ENCODE measurements around the gene CALCR.

CALCR gene

GRCh38 chr7:93579431-93579830, 4.9 kb upstream of the CALCR start:
- Histone ChIP-seq H3K9me3 (replicated peaks in 1 of 11) (peaks cover 0 to 7% (median 0%) of the 10 kb centered on the region in 11 experiments; a peak in 8 of 22 replicates), H3K4me3 (no peak overlapping the region), H3K27me3 (no peaks in the 10 kb centered on the region), H3K9ac (no peak overlapping the region), H3K36me3 (no peaks in the 10 kb centered on the region), H3K27ac (no peak overlapping the region), H4K20me1 (no peaks in the 10 kb centered on the region), H3K4me2 (no peak overlapping the region), H3K4me1 (peaks cover 0 to 11% (median 0%) of the 10 kb centered on the region in 10 experiments; a peak in 3 of 20 replicates)
- no peak for TF ChIP-seq Cebpa-rat (IDR thresholded peaks at IDR 0.05)

- Histone ChIP-seq H3K4me1 (peaks cover 0 to 11% (median 0%) of the 10 kb centered on the region in 10 experiments; a peak in 3 of 20 replicates), H3K9me3 (replicated peaks in 1 of 11) (peaks cover 0 to 9% (median 4%) of the 10 kb centered on the region in 11 experiments; a peak in 8 of 22 replicates), H3K27me3 (no peaks in the 10 kb centered on the region), H3K4me3 (no peak overlapping the region), H3K27ac (no peak overlapping the region), H3K36me3 (no peaks in the 10 kb centered on the region), H4K20me1 (no peaks in the 10 kb centered on the region), H3K4me2 (no peak overlapping the region), H3K9ac (no peak overlapping the region)
- TF ChIP-seq Cebpa-rat (IDR thresholded peaks at IDR 0.05), result no peak
Observed at GRCh38 chr7:93578762-93579161, 4.2 kb upstream of the CALCR start.

- Histone ChIP-seq H3K36me3 (no peaks in the 10 kb centered on the region), H3K4me2 (no peak overlapping the region), H3K4me1 (peaks cover 0 to under 1% (median 0%) of the 10 kb centered on the region in 10 experiments; a peak in 1 of 20 replicates), H3K27ac (no peak overlapping the region), H4K20me1 (no peaks in the 10 kb centered on the region), H3K27me3 (no peaks in the 10 kb centered on the region), H3K4me3 (no peak overlapping the region), H3K9ac (no peak overlapping the region), H3K9me3 (replicated peaks in 1 of 11) (peaks cover 0 to 9% (median 4%) of the 10 kb centered on the region in 11 experiments; a peak in 8 of 22 replicates)
- no peak for TF ChIP-seq Cebpa-rat (IDR thresholded peaks at IDR 0.05)
Observed at GRCh38 chr7:93575555-93576399, 1.3 kb upstream of the CALCR start.

- H3K4me1 ChIP-seq, result no peaks in the 10 kb centered on the region
- no peak overlapping the region for H3K27ac ChIP-seq
- no peaks in the 10 kb centered on the region for H3K36me3 ChIP-seq
- H4K20me1 ChIP-seq, result no peaks in the 10 kb centered on the region
- no peak overlapping the region for H3K9ac ChIP-seq
- H3K4me3 ChIP-seq, result no peak overlapping the region
- H3K27me3 ChIP-seq, result no peaks in the 10 kb centered on the region
- no peak for TF ChIP-seq Cebpa-rat (IDR thresholded peaks at IDR 0.05)
- no peak overlapping the region for H3K4me2 ChIP-seq
- peaks cover 0 to 9% (median 4%) of the 10 kb centered on the region in 11 experiments; a peak in 8 of 22 replicates for H3K9me3 ChIP-seq (replicated peaks in 1 of 11)
Observed at GRCh38 chr7:93574269-93574645, 267 bp downstream of the CALCR start.

- no peak overlapping the region for H3K27ac ChIP-seq
- TF ChIP-seq Cebpa-rat (IDR thresholded peaks at IDR 0.05), result no peak
Observed at GRCh38 chr7:93569189-93569588, 5.3 kb downstream of the CALCR start.

GRCh38 chr7:93566876-93567275, 7.6 kb downstream of the CALCR start:
- Histone ChIP-seq H3K9me3 (replicated peaks in 1 of 11) (no peaks in the 10 kb centered on the region), H3K9ac (no peak overlapping the region), H3K27ac (no peak overlapping the region), H4K20me1 (no peaks in the 10 kb centered on the region), H3K36me3 (no peaks in the 10 kb centered on the region), H3K4me1 (peaks cover 0 to 8% (median 0%) of the 10 kb centered on the region in 10 experiments; a peak in 1 of 20 replicates), H3K27me3 (no peaks in the 10 kb centered on the region), H3K4me3 (no peak overlapping the region), H3K4me2 (no peak overlapping the region)
- no peak for TF ChIP-seq Cebpa-rat (IDR thresholded peaks at IDR 0.05)

More at GRCh38 chr7:93569189-93569588, 5.3 kb downstream of the CALCR start:
- H3K4me1 ChIP-seq, result no peaks in the 10 kb centered on the region
- H3K4me2 ChIP-seq, result no peak overlapping the region
- H3K36me3 ChIP-seq, result no peaks in the 10 kb centered on the region
- no peak overlapping the region for H3K4me3 ChIP-seq
- H4K20me1 ChIP-seq, result no peaks in the 10 kb centered on the region
- H3K9ac ChIP-seq, result no peak overlapping the region
- H3K27me3 ChIP-seq, result no peaks in the 10 kb centered on the region
- peaks cover 0 to 2% (median 0%) of the 10 kb centered on the region in 11 experiments; a peak in 1 of 22 replicates for H3K9me3 ChIP-seq (replicated peaks in 1 of 11)

- Histone ChIP-seq H3K9ac (no peak overlapping the region), H3K27ac (no peak overlapping the region), H4K20me1 (no peaks in the 10 kb centered on the region), H3K9me3 (replicated peaks in 1 of 11) (no peaks in the 10 kb centered on the region), H3K27me3 (no peaks in the 10 kb centered on the region), H3K36me3 (no peaks in the 10 kb centered on the region), H3K4me1 (peaks cover 0 to 34% (median 23%) of the 10 kb centered on the region in 10 experiments; a peak in 17 of 20 replicates), H3K4me2 (peak overlapping the region in 1 of 11 experiments; percentile 31; a peak in 1 of 22 replicates), H3K4me3 (no peak overlapping the region)
- TF ChIP-seq Cebpa-rat (IDR thresholded peaks at IDR 0.05), result no peak
Observed at GRCh38 chr7:93563584-93563983, 10.9 kb downstream of the CALCR start.

GRCh38 chr7:93562936-93563335, 11.6 kb downstream of the CALCR start:
- H3K27me3 ChIP-seq, result no peaks in the 10 kb centered on the region
- H3K4me1 ChIP-seq, result peaks cover 0 to 38% (median 23%) of the 10 kb centered on the region in 10 experiments; a peak in 17 of 20 replicates
- H3K9me3 ChIP-seq (replicated peaks in 1 of 11), result no peaks in the 10 kb centered on the region
- no peaks in the 10 kb centered on the region for H4K20me1 ChIP-seq
- no peak overlapping the region for H3K9ac ChIP-seq
- H3K4me3 ChIP-seq, result no peak overlapping the region
- H3K27ac ChIP-seq, result no peak overlapping the region
- TF ChIP-seq Cebpa-rat (IDR thresholded peaks at IDR 0.05), result no peak
- no peaks in the 10 kb centered on the region for H3K36me3 ChIP-seq
- no peak overlapping the region for H3K4me2 ChIP-seq

- Histone ChIP-seq H3K9me3 (replicated peaks in 1 of 11) (no peaks in the 10 kb centered on the region), H3K27me3 (no peaks in the 10 kb centered on the region), H3K36me3 (no peaks in the 10 kb centered on the region), H3K4me1 (peaks cover 0 to 38% (median 23%) of the 10 kb centered on the region in 10 experiments; a peak in 17 of 20 replicates), H3K4me2 (no peak overlapping the region), H3K27ac (no peak overlapping the region), H4K20me1 (no peaks in the 10 kb centered on the region), H3K4me3 (no peak overlapping the region), H3K9ac (no peak overlapping the region)
- TF ChIP-seq Cebpa-rat (IDR thresholded peaks at IDR 0.05), result no peak
Observed at GRCh38 chr7:93562106-93562505, 12.4 kb downstream of the CALCR start.

Measured in BLaER1 treated with 17β-estradiol and CSF1 and Interleukin-3, amounts not matched to agents 10 nM and 100 nM (cell line).